Measurements from ENCODE around the gene ARV1. TPM values are rescaled to one million over a fixed set of nuclear protein-coding genes. Genes with fewer than 3 reads are reported as not detected.

ARV1 gene
- total and polyA plus RNA-seq, 2 of the 13 experiments (the other 11 are each of a cell fraction or from before 2014, with no cell fraction given): 13.0 to 15.2 TPM

DNA sequence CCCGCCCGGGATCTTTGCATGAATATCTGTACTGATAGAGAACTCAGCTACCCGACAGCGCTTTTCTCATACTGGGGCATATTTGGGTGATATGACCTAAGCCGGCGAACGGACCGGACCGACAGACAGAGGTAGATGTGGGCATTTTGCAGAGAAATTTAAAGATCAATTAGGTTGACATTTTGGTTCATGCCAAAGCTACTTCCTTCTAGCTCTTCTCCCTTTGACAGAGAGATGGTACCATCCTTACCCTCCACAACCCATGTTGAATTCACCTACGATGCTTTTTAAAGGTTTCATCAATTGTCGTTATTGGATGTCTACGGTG is 459 bp downstream of the ARV1 start (continued):
- TF ChIP-seq CEBPB (IDR thresholded peaks at IDR 0.05; ENCODE audit: borderline replicate concordance, low read depth, low read length): no peak
- TF ChIP-seq ZNF562 (CRISPR knock-in tag; IDR thresholded peaks at IDR 0.05; ENCODE audit: borderline replicate concordance): no peak
- no peak for TF ChIP-seq ATF5 (CRISPR knock-in tag; IDR thresholded peaks at IDR 0.05; ENCODE audit: low read depth)
- 0 out of 2 replicates have a peak, but pooled peaks have one; percentile 2 for TF ChIP-seq KAT7 (CRISPR knock-in tag; IDR thresholded peaks at IDR 0.05; ENCODE audit: borderline replicate concordance)
- no peak for TF ChIP-seq ZNF749 (CRISPR knock-in tag; IDR thresholded peaks at IDR 0.05; ENCODE audit: borderline replicate concordance)
- TF ChIP-seq ZFP36L1 (CRISPR knock-in tag; IDR thresholded peaks at IDR 0.05): peak; percentile 79; the same call in 1 of the 2 replicates
- no peak for TF ChIP-seq GMEB1 (CRISPR knock-in tag; IDR thresholded peaks at IDR 0.05; ENCODE audit: borderline replicate concordance)
- TF ChIP-seq ZNF407 (CRISPR knock-in tag; IDR thresholded peaks at IDR 0.05; ENCODE audit: not compliant biosample characterization): no peak
- TF ChIP-seq ISL2 (CRISPR knock-in tag; IDR thresholded peaks at IDR 0.05): no peak
- TF ChIP-seq ZSCAN29 (CRISPR knock-in tag; conservative IDR thresholded peaks at IDR 0.05): no peak
- TF ChIP-seq ZNF510 (CRISPR knock-in tag; IDR thresholded peaks at IDR 0.05; ENCODE audit: low read depth): 0 out of 2 replicates have a peak, but pooled peaks have one; percentile 11
- TF ChIP-seq, protein P1, sequence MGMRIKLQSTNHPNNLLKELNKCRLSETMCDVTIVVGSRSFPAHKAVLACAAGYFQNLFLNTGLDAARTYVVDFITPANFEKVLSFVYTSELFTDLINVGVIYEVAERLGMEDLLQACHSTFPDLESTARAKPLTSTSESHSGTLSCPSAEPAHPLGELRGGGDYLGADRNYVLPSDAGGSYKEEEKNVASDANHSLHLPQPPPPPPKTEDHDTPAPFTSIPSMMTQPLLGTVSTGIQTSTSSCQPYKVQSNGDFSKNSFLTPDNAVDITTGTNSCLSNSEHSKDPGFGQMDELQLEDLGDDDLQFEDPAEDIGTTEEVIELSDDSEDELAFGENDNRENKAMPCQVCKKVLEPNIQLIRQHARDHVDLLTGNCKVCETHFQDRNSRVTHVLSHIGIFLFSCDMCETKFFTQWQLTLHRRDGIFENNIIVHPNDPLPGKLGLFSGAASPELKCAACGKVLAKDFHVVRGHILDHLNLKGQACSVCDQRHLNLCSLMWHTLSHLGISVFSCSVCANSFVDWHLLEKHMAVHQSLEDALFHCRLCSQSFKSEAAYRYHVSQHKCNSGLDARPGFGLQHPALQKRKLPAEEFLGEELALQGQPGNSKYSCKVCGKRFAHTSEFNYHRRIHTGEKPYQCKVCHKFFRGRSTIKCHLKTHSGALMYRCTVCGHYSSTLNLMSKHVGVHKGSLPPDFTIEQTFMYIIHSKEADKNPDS (CRISPR knock-in tag; IDR thresholded peaks at IDR 0.05): 0 out of 2 replicates have a peak, but pooled peaks have one; percentile 36
- TF ChIP-seq, protein P2, sequence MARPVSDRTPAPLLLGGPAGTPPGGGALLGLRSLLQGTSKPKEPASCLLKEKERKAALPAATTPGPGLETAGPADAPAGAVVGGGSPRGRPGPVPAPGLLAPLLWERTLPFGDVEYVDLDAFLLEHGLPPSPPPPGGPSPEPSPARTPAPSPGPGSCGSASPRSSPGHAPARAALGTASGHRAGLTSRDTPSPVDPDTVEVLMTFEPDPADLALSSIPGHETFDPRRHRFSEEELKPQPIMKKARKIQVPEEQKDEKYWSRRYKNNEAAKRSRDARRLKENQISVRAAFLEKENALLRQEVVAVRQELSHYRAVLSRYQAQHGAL (CRISPR knock-in tag; IDR thresholded peaks at IDR 0.05; ENCODE audit: not compliant biosample characterization): no peak

All from HepG2 (cell line).